Lung (tissue), 12 donors: ENCODE results near the gene DOCK10. TPM values are rescaled to one million over a fixed set of nuclear protein-coding genes. Genes with fewer than 3 reads are reported as not detected.
A peak's percentile ranks its signal among the peaks of the same experiment; 100 is the strongest.

ENCODE experiments used
- ATAC-seq: fragments of 200-7000 bp; cut with Tn5 transposase; one replicate; pipeline ENCODE4 v1.9.1; 2020; ENCODE audit warnings: moderate number of reproducible peaks; ENCODE audit not compliant: insufficient read depth, low FRiP score
- DNase-seq, 3 donors: peaks; one replicate each; pipeline ENCODE4 v3.0.0-alpha.2; 2013 to 2017
- H3K27ac ChIP-seq, 2 donors: one replicate each; pipeline ENCODE4 v1.5.1; 2013; ENCODE audit warnings: mild to moderate bottlenecking in 2 of 2, moderate library complexity in 2 of 2, control low read depth in 1 of 2, inconsistent platforms in 1 of 2, low read depth in 1 of 2, low read length in 1 of 2
- H3K27me3 ChIP-seq, 3 donors: one replicate each; pipeline ENCODE4 v1.5.1; 2013; ENCODE audit warnings: low read length in 2 of 3; ENCODE audit not compliant: control insufficient read depth in 3 of 3, insufficient read depth in 3 of 3
- H3K36me3 ChIP-seq, 4 donors: one replicate each; pipeline ENCODE4 v1.5.1; 2013; ENCODE audit warnings: low read length in 4 of 4, mild to moderate bottlenecking in 1 of 4, moderate library complexity in 1 of 4; ENCODE audit not compliant: control insufficient read depth in 4 of 4, insufficient read depth in 4 of 4
- H3K4me1 ChIP-seq, 5 donors: one replicate each; pipeline ENCODE4 v1.5.1; 2013; ENCODE audit warnings: low read length in 5 of 5, mild to moderate bottlenecking in 2 of 5, moderate library complexity in 1 of 5; ENCODE audit not compliant: control insufficient read depth in 5 of 5, insufficient read depth in 5 of 5
- H3K4me3 ChIP-seq: one replicate; pipeline ENCODE4 v1.5.1; 2013; ENCODE audit warnings: mild to moderate bottlenecking, control low read depth, moderate library complexity
- H3K9ac ChIP-seq, 2 donors: one replicate each; pipeline ENCODE4 v1.5.1; 2013; ENCODE audit warnings: low read length in 2 of 2, control low read depth in 1 of 2; ENCODE audit not compliant: insufficient read depth in 1 of 2
- H3K9me3 ChIP-seq, 4 donors: one replicate each; pipeline ENCODE4 v1.5.1; 2013; ENCODE audit warnings: low read length in 3 of 4, mild to moderate bottlenecking in 1 of 4, moderate library complexity in 1 of 4; ENCODE audit not compliant: control insufficient read depth in 4 of 4, insufficient read depth in 3 of 4
- WGBS, 2 donors: extraction: QIAGEN DNeasy Blood & Tissue Kit; methylation state at CpG; one replicate each; pipeline ENCODE4 v1.1.7; 2013; 5-methylcytosine and 5-hydroxymethylcytosine counted together
- polyA plus RNA-seq, 2 donors: library from polyadenylated mRNA; stranded (reverse); fragments of 200-250 nt; gene quantifications; one replicate each; pipeline ENCODE4 v1.2.1, GENCODE V29; 2013
- total RNA-seq, 2 donors: library from RNA; depleted of rRNA in 1 of 2; stranded (reverse); fragments of >200 nt in 1 of 2; gene quantifications; one replicate each; pipeline ENCODE4 v1.2.1, GENCODE V29; 2014 to 2021
- TF ChIP-seq, protein P1 (sequence below): IDR thresholded peaks from 2 replicates; pipeline ENCODE4 v1.5.1; 2012; ENCODE audit warnings: mild to moderate bottlenecking; ENCODE audit errors: control extremely low read depth, extremely low read depth
- donor health status: control.
- donor health status: control.
- donor health status: Bipolar disorder and iron deficiency.
- donor health status: healthy.
- donor health status: DM: yes; HTN: yes; CAD: no.

The DOCK10 gene
- total and polyA plus RNA-seq, 4 donors: 3.1 to 39.8 (median 18.0) TPM

DNA sequence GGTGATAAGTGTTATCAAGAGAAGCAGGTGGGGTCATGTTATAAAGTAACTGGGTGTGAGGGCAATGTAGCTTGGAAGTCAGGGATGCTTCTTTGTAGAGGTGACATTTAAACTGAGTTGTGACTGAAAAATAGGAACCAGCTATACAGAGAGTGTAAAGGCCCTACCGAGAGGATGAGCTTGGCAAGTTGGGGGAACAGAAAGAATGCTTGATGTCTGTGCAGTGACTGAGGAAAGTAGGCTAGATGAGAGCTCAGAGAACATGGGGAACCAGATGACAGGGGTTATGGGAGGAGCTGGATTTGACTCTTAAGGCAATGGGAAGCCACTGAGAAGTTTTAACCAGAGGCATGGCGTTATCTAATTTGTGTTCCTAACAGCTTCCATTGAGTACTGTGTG lies 115.3 kb downstream of the DOCK10 start:
- WGBS, 2 donors: 47 to 51% methylated on average over 2 of the region's 2 CpGs
- Histone ChIP-seq H3K9ac (peak overlapping the region in 1 of 2 donors; percentile 47), H3K9me3 (peaks cover 0 to 2% (median 0%) of the 10 kb centered on the region in 4 donors), H3K36me3 (peaks cover 0 to 56% (median 22%) of the 10 kb centered on the region in 4 donors), H3K27ac (peak overlapping the region in 1 of 2 donors; percentile 80), H3K4me1 (peaks cover 0 to 18% (median 5%) of the 10 kb centered on the region in 5 donors), H3K27me3 (no peaks in the 10 kb centered on the region), H3K4me3 (no peak overlapping the region)
- no peak for DNase-seq
- TF ChIP-seq, protein P1, sequence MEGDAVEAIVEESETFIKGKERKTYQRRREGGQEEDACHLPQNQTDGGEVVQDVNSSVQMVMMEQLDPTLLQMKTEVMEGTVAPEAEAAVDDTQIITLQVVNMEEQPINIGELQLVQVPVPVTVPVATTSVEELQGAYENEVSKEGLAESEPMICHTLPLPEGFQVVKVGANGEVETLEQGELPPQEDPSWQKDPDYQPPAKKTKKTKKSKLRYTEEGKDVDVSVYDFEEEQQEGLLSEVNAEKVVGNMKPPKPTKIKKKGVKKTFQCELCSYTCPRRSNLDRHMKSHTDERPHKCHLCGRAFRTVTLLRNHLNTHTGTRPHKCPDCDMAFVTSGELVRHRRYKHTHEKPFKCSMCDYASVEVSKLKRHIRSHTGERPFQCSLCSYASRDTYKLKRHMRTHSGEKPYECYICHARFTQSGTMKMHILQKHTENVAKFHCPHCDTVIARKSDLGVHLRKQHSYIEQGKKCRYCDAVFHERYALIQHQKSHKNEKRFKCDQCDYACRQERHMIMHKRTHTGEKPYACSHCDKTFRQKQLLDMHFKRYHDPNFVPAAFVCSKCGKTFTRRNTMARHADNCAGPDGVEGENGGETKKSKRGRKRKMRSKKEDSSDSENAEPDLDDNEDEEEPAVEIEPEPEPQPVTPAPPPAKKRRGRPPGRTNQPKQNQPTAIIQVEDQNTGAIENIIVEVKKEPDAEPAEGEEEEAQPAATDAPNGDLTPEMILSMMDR: no peak
- no peak for ATAC-seq

DNA sequence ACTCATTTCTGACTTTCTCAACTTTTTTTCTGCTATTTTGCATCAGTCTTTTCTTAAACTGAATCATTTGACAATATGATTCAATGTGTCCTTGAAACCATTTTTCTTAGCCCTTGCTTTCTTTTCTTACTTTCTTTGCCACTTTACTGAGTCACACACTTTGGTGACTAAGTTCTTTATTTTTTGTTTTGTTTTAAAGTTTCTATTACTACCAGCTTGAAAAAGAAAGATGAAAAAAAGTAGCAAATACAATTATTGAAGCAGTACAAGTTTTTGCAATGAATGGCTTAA lies 116.5 kb downstream of the DOCK10 start:
- Histone ChIP-seq H3K4me3 (no peak overlapping the region), H3K36me3 (peaks cover 0 to 53% (median 20%) of the 10 kb centered on the region in 4 donors), H3K9ac (no peak overlapping the region), H3K9me3 (peaks cover 0 to 2% (median 0%) of the 10 kb centered on the region in 4 donors), H3K27ac (peak overlapping the region in 1 of 2 donors; percentile 14), H3K27me3 (no peaks in the 10 kb centered on the region), H3K4me1 (peaks cover 0 to 16% (median 5%) of the 10 kb centered on the region in 5 donors)
- ATAC-seq (no peak), DNase-seq (no peak)
- TF ChIP-seq, protein P1: no peak

DNA sequence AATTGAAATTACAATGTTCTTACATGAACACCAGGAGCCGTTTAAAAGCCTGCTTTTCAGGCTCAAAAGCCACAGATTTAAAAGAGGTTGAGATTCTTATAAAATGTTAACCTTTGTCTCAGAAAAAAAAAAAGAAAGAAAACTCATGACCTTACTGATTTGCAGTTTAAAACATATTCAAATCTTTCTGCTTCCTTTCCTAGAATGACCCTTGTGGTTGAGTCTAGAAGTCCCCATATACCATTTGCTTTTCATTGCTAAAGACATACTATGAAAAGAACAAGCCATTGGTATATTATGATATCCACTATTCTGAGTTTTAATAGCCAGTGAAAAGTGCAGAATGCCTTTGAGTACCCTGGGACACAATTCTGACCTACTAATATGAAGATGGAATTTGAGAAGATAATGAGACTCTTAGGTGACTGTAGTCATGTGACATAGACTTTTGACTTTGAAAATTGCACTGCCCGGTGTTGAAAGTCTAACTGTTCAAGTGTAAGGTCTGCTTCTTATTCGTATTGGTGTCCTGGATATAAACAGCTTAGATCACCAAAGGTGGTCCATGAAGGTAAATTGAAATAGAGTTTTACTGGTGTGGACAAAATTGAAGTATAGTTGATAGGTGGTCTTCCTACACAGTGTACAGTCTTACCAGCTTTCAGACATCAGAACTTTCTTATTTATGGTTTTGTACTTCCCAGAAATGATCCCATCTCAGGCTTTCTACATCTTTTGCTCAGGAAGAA lies 117.0 kb downstream of the DOCK10 start:
- H3K4me1 ChIP-seq: peaks cover 0 to 16% (median 5%) of the 10 kb centered on the region in 5 donors
- ATAC-seq (no peak), DNase-seq (no peak)
- no peak overlapping the region for H3K9ac ChIP-seq
- H3K4me3 ChIP-seq: no peak overlapping the region
- H3K27me3 ChIP-seq: no peaks in the 10 kb centered on the region
- 75 to 83% methylated on average over 3 of the region's 3 CpGs for WGBS, 2 donors
- H3K27ac ChIP-seq: no peak overlapping the region
- H3K9me3 ChIP-seq: peaks cover 0 to 2% (median 0%) of the 10 kb centered on the region in 4 donors
- peaks cover 0 to 52% (median 18%) of the 10 kb centered on the region in 4 donors for H3K36me3 ChIP-seq
- TF ChIP-seq, protein P1: no peak
